SK-N-SH treated with all-trans-retinoic acid at 6 μM for 48 hours (cell line): ENCODE data around the gene PFKFB4.

Experiments used
- ATAC-seq: fragments of 200-7000 bp; cut with Tn5 transposase; 3 replicates; pipeline ENCODE4 v1.9.1; 2020; ENCODE audit warnings: mild to moderate bottlenecking, moderate library complexity
- ARNTL ChIP-seq: fragments of 450-650 bp; formaldehyde crosslinking; IDR thresholded peaks from 2 replicates; pipeline ENCODE4 v1.5.0; 2020; ENCODE audit warnings: low read depth, mild to moderate bottlenecking, moderate library complexity, borderline replicate concordance
- BACH2 ChIP-seq: fragments of 250-450 bp; sonication (Bioruptor Pico); IDR thresholded peaks from 2 replicates; pipeline ENCODE4 v1.9.0; 2021; ENCODE audit warnings: mild to moderate bottlenecking, borderline replicate concordance
- CSRNP3 ChIP-seq: fragments of 250-450 bp; sonication (Bioruptor Pico); IDR thresholded peaks from 2 replicates; pipeline ENCODE4 v1.5.1; 2021; ENCODE audit warnings: mild to moderate bottlenecking, moderate library complexity
- ESRRG ChIP-seq: fragments of 250-450 bp; sonication (Bioruptor Pico); IDR thresholded peaks from 2 replicates; pipeline ENCODE4 v1.6.1; 2021; ENCODE audit warnings: mild to moderate bottlenecking
- GLIS3 ChIP-seq: fragments of 250-450 bp; sonication (Bioruptor Pico); IDR thresholded peaks from 2 replicates; pipeline ENCODE4 v1.5.0; 2020; ENCODE audit warnings: mild to moderate bottlenecking, moderate library complexity
- ISL1 ChIP-seq: fragments of 250-450 bp; sonication (Bioruptor Pico); IDR thresholded peaks from 2 replicates; pipeline ENCODE4 v2.1.2; 2022; ENCODE audit warnings: mild to moderate bottlenecking, moderate library complexity
- OSR1 ChIP-seq: fragments of 250-450 bp; sonication (Bioruptor Pico); IDR thresholded peaks from 2 replicates; pipeline ENCODE4 v1.8.0; 2022; ENCODE audit warnings: moderate library complexity, mild to moderate bottlenecking, inconsistent platforms
- PPARA ChIP-seq: fragments of 250-450 bp; sonication (Bioruptor Pico); IDR thresholded peaks from 2 replicates; pipeline ENCODE4 v1.5.0; 2020; ENCODE audit warnings: mild to moderate bottlenecking, borderline replicate concordance
- RARB ChIP-seq: fragments of 250-450 bp; sonication (Bioruptor Pico); IDR thresholded peaks from 2 replicates; pipeline ENCODE4 v1.8.0; 2021; ENCODE audit warnings: mild to moderate bottlenecking, moderate library complexity
- TCF4 ChIP-seq: fragments of 250-450 bp; sonication (Bioruptor Pico); IDR thresholded peaks from 2 replicates; pipeline ENCODE4 v1.8.0; 2021; ENCODE audit warnings: mild to moderate bottlenecking, moderate library complexity, borderline replicate concordance
- TOX ChIP-seq: fragments of 250-450 bp; sonication (Bioruptor Pico); IDR thresholded peaks from 2 replicates; pipeline ENCODE4 v1.8.0; 2021; ENCODE audit warnings: mild to moderate bottlenecking, moderate library complexity, borderline replicate concordance
- ZC3H10 ChIP-seq: fragments of 250-450 bp; sonication (Bioruptor Pico); IDR thresholded peaks from 2 replicates; pipeline ENCODE4 v1.5.1; 2021; ENCODE audit warnings: mild to moderate bottlenecking, moderate library complexity
- ZFP3 ChIP-seq: fragments of 250-450 bp; sonication (Bioruptor Pico); IDR thresholded peaks from 2 replicates; pipeline ENCODE4 v1.5.0; 2020; ENCODE audit warnings: mild to moderate bottlenecking, moderate library complexity
- ZFP30 ChIP-seq: fragments of 450-650 bp; formaldehyde crosslinking; IDR thresholded peaks from 2 replicates; pipeline ENCODE4 v1.5.0; 2022; ENCODE audit warnings: mild to moderate bottlenecking, moderate library complexity
- ZNF565 ChIP-seq: fragments of 450-650 bp; formaldehyde crosslinking; conservative IDR thresholded peaks from 2 replicates; pipeline ENCODE4 v1.5.0; 2020; ENCODE audit warnings: low read depth, mild to moderate bottlenecking, moderate library complexity
- ZNF70 ChIP-seq: fragments of 450-650 bp; formaldehyde crosslinking; IDR thresholded peaks from 2 replicates; pipeline ENCODE4 v1.5.0; 2020; ENCODE audit warnings: mild to moderate bottlenecking, moderate library complexity
- ZNF8 ChIP-seq: fragments of 450-650 bp; formaldehyde crosslinking; IDR thresholded peaks from 2 replicates; pipeline ENCODE4 v1.5.0; 2020; ENCODE audit warnings: mild to moderate bottlenecking, moderate library complexity
- TF ChIP-seq, protein P1 (sequence below): fragments of 250-450 bp; sonication (Bioruptor Pico); IDR thresholded peaks from 2 replicates; pipeline ENCODE4 v1.5.1; 2020; ENCODE audit warnings: low read depth, mild to moderate bottlenecking, moderate library complexity
- TF ChIP-seq, protein P2 (sequence below): fragments of 250-450 bp; sonication (Bioruptor Pico); IDR thresholded peaks from 2 replicates; pipeline ENCODE4 v1.8.0; 2020; ENCODE audit warnings: mild to moderate bottlenecking, moderate library complexity, borderline replicate concordance
- TF ChIP-seq, protein P3 (sequence below): fragments of 250-450 bp; sonication (Bioruptor Pico); IDR thresholded peaks from 2 replicates; pipeline ENCODE4 v1.5.0; 2020; ENCODE audit warnings: mild to moderate bottlenecking, moderate library complexity

Gene PFKFB4

DNA sequence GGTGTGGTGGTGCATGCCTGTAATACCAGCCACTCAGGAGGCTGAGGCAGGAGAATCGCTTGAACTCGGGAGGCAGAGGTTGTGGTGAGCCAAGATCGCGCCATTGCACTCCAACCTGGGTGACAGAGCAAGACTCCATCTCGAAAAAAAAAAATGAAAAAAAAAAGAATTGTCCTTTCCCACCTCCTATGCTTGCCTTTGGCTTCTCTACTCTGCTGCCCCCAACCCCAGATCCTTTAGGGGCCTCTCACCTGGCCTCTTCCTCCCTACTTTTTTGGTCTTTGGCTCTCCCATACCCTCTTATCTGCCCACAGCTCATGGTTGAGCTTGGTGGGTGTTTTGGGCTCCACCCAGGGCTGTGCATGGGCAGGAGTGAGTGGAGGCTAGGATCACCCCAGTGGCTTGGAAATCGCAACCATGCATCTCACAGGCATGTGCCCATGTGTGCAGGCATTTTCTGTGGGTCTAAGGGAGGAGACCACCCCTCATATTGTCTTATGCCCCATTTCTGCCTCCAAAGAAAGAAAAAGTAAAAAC is 50.6 kb downstream of the PFKFB4 start:
- TF ChIP-seq, protein P1, sequence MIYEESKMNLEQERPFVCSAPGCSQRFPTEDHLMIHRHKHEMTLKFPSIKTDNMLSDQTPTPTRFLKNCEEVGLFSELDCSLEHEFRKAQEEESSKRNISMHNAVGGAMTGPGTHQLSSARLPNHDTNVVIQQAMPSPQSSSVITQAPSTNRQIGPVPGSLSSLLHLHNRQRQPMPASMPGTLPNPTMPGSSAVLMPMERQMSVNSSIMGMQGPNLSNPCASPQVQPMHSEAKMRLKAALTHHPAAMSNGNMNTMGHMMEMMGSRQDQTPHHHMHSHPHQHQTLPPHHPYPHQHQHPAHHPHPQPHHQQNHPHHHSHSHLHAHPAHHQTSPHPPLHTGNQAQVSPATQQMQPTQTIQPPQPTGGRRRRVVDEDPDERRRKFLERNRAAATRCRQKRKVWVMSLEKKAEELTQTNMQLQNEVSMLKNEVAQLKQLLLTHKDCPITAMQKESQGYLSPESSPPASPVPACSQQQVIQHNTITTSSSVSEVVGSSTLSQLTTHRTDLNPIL (CRISPR knock-in tag), result no peak
- TF ChIP-seq ZNF565 (no peak), ARNTL (CRISPR knock-in tag) (no peak), OSR1 (CRISPR knock-in tag) (no peak), RARB (CRISPR knock-in tag) (no peak), ESRRG (no peak), TOX (CRISPR knock-in tag) (no peak), CSRNP3 (CRISPR knock-in tag) (no peak), ZNF70 (CRISPR knock-in tag) (no peak), ZFP30 (CRISPR knock-in tag) (no peak), GLIS3 (CRISPR knock-in tag) (no peak), ZC3H10 (CRISPR knock-in tag) (no peak), PPARA (no peak), ISL1 (CRISPR knock-in tag) (no peak), ZFP3 (CRISPR knock-in tag) (no peak), TCF4 (CRISPR knock-in tag) (no peak), ZNF8 (CRISPR knock-in tag) (no peak), BACH2 (CRISPR knock-in tag) (no peak)
- TF ChIP-seq, protein P2, sequence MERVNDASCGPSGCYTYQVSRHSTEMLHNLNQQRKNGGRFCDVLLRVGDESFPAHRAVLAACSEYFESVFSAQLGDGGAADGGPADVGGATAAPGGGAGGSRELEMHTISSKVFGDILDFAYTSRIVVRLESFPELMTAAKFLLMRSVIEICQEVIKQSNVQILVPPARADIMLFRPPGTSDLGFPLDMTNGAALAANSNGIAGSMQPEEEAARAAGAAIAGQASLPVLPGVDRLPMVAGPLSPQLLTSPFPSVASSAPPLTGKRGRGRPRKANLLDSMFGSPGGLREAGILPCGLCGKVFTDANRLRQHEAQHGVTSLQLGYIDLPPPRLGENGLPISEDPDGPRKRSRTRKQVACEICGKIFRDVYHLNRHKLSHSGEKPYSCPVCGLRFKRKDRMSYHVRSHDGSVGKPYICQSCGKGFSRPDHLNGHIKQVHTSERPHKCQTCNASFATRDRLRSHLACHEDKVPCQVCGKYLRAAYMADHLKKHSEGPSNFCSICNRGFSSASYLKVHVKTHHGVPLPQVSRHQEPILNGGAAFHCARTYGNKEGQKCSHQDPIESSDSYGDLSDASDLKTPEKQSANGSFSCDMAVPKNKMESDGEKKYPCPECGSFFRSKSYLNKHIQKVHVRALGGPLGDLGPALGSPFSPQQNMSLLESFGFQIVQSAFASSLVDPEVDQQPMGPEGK (CRISPR knock-in tag), result no peak
- TF ChIP-seq, protein P3, sequence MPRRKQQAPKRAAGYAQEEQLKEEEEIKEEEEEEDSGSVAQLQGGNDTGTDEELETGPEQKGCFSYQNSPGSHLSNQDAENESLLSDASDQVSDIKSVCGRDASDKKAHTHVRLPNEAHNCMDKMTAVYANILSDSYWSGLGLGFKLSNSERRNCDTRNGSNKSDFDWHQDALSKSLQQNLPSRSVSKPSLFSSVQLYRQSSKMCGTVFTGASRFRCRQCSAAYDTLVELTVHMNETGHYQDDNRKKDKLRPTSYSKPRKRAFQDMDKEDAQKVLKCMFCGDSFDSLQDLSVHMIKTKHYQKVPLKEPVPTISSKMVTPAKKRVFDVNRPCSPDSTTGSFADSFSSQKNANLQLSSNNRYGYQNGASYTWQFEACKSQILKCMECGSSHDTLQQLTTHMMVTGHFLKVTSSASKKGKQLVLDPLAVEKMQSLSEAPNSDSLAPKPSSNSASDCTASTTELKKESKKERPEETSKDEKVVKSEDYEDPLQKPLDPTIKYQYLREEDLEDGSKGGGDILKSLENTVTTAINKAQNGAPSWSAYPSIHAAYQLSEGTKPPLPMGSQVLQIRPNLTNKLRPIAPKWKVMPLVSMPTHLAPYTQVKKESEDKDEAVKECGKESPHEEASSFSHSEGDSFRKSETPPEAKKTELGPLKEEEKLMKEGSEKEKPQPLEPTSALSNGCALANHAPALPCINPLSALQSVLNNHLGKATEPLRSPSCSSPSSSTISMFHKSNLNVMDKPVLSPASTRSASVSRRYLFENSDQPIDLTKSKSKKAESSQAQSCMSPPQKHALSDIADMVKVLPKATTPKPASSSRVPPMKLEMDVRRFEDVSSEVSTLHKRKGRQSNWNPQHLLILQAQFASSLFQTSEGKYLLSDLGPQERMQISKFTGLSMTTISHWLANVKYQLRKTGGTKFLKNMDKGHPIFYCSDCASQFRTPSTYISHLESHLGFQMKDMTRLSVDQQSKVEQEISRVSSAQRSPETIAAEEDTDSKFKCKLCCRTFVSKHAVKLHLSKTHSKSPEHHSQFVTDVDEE (CRISPR knock-in tag), result no peak

DNA sequence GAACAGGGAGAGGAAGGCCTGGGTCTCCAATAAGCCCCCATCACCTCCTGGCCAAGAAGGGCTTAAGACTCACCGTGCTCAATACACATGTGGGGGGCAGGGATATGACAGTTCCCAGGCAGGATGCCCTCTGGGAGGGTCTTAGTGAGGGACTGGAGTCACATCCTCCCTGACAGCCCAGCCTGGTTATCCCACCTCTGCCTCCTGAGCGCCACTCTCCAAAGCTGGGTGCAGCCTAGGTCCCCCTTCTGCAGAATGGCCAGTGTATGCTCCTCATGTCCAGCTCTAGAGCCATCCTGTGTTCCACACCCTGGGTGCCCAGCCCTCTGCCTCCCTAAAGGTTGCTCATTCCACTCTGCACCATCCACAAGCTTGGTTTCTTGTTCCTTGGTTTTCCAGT is 51.5 kb downstream of the PFKFB4 start:
- TF ChIP-seq, protein P3 (CRISPR knock-in tag), result no peak
- no peak for TF ChIP-seq ZFP30 (CRISPR knock-in tag)
- TF ChIP-seq ZNF70 (CRISPR knock-in tag), result no peak
- TF ChIP-seq, protein P2 (CRISPR knock-in tag), result no peak
- TF ChIP-seq TCF4 (CRISPR knock-in tag), result no peak
- TF ChIP-seq GLIS3 (CRISPR knock-in tag), result no peak
- TF ChIP-seq ARNTL (CRISPR knock-in tag), result no peak
- TF ChIP-seq TOX (CRISPR knock-in tag), result no peak
- TF ChIP-seq OSR1 (CRISPR knock-in tag), result no peak
- TF ChIP-seq, protein P1 (CRISPR knock-in tag), result no peak
- no peak for ATAC-seq

More for the DNA sequence above, 50.6 kb downstream of the PFKFB4 start:
- ATAC-seq, result no peak
